Omental fat pad (tissue), 4 donors: ENCODE measurements around the gene GTSF1L. TPM values are rescaled to one million over a fixed set of nuclear protein-coding genes. Genes with fewer than 3 reads are reported as not detected.

Source experiments
- ATAC-seq: fragments of 150-250 bp; one replicate; pipeline ENCODE4 v1.9.1; 2016; ENCODE audit warnings: mild to moderate bottlenecking, moderate library complexity; ENCODE audit not compliant: low FRiP score
- DNase-seq: peaks from one replicate; pipeline ENCODE4 v3.0.0-alpha.2; 2019; ENCODE audit warnings: low spot score
- CTCF ChIP-seq, 3 donors: fragments of 450-650 bp; IDR thresholded peaks; one replicate each; pipeline ENCODE4 v1.5.1; 2016 to 2017; ENCODE audit warnings: antibody characterized with exemption in 3 of 3, mild to moderate bottlenecking in 3 of 3, moderate library complexity in 2 of 3
- total RNA-seq, 4 donors: library from RNA; depleted of rRNA; stranded (reverse); fragments of >200 nt; gene quantifications; one replicate each; pipeline ENCODE4 v1.1.0, GENCODE V29; 2016

The GTSF1L gene
- total RNA-seq, 4 donors from 2014 or later: not detected

GRCh38 chr20:43690943-43691598 lies 35.7 kb downstream of the GTSF1L start:
- DNase-seq: no peak
- no peak for ATAC-seq
- no peak for TF ChIP-seq CTCF (IDR thresholded peaks at IDR 0.05)

GRCh38 chr20:43689165-43689564 lies 37.6 kb downstream of the GTSF1L start:
- no peak for TF ChIP-seq CTCF (IDR thresholded peaks at IDR 0.05)
- ATAC-seq (no peak), DNase-seq (no peak)

GRCh38 chr20:43686820-43687219 lies 40.0 kb downstream of the GTSF1L start:
- DNase-seq: no peak
- no peak for ATAC-seq
- TF ChIP-seq CTCF (IDR thresholded peaks at IDR 0.05): no peak

- DNase-seq (no peak), ATAC-seq (no peak)
- TF ChIP-seq CTCF (IDR thresholded peaks at IDR 0.05): no peak
Observed at GRCh38 chr20:43682446-43682845, 44.4 kb downstream of the GTSF1L start.

GRCh38 chr20:43681991-43682410 lies 44.8 kb downstream of the GTSF1L start:
- no peak for ATAC-seq
- TF ChIP-seq CTCF (IDR thresholded peaks at IDR 0.05): no peak
- DNase-seq: no peak

- ATAC-seq (no peak), DNase-seq (no peak)
- no peak for TF ChIP-seq CTCF (IDR thresholded peaks at IDR 0.05)
Observed at GRCh38 chr20:43681468-43681942, 45.3 kb downstream of the GTSF1L start.

- no peak for ATAC-seq
- no peak for DNase-seq
- TF ChIP-seq CTCF (IDR thresholded peaks at IDR 0.05): no peak
Observed at GRCh38 chr20:43680981-43681380, 45.8 kb downstream of the GTSF1L start.
